Loucy (cell line): ENCODE measurements around the gene MBD5.

Source experiments
- H2AFZ ChIP-seq: fragments of 200-600 bp; sonication (generic); 2 replicates; pipeline ENCODE4 v1.6.0; 2016; ENCODE audit warnings: antibody characterized with exemption, mild to moderate bottlenecking, low read length, moderate library complexity
- H3F3A ChIP-seq: fragments of 200-600 bp; 2 replicates; pipeline ENCODE4 v1.6.0; 2016; ENCODE audit warnings: antibody characterized with exemption, low read depth, mild to moderate bottlenecking
- H3K27me3 ChIP-seq: fragments of 200-600 bp; sonication (generic); 2 replicates; pipeline ENCODE4 v1.6.1; 2014; ENCODE audit warnings: low read length, mild to moderate bottlenecking; ENCODE audit not compliant: insufficient read depth, poor library complexity, severe bottlenecking
- H3K36me3 ChIP-seq: fragments of 200-600 bp; sonication (generic); 2 replicates; pipeline ENCODE4 v1.6.1; 2016; ENCODE audit warnings: low read length; ENCODE audit not compliant: insufficient read depth
- H3K4me1 ChIP-seq: fragments of 200-600 bp; sonication (generic); 2 replicates; pipeline ENCODE4 v1.5.1; 2014; ENCODE audit warnings: low read length, mild to moderate bottlenecking; ENCODE audit not compliant: insufficient read depth, poor library complexity, severe bottlenecking
- H3K4me2 ChIP-seq: fragments of 200-600 bp; sonication (generic); 2 replicates; pipeline ENCODE4 v1.6.0; 2014; ENCODE audit warnings: antibody characterized with exemption, low read length, low read depth, mild to moderate bottlenecking; ENCODE audit not compliant: poor library complexity, severe bottlenecking
- H3K4me3 ChIP-seq: fragments of 200-600 bp; sonication (generic); 2 replicates; pipeline ENCODE4 v1.5.1; 2014; ENCODE audit warnings: low read length, mild to moderate bottlenecking, mixed read lengths; ENCODE audit not compliant: poor library complexity, severe bottlenecking
- H3K79me2 ChIP-seq: fragments of 200-600 bp; sonication (generic); 2 replicates; pipeline ENCODE4 v1.6.1; 2014; ENCODE audit warnings: low read length; ENCODE audit not compliant: insufficient read depth
- H3K9ac ChIP-seq: fragments of 200-600 bp; sonication (generic); 2 replicates; pipeline ENCODE4 v1.6.0; 2014; ENCODE audit warnings: mild to moderate bottlenecking, low read depth, low read length, moderate library complexity; ENCODE audit not compliant: poor library complexity, severe bottlenecking
- H3K9me2 ChIP-seq: fragments of 200-600 bp; sonication (generic); replicated peaks from 2 replicates; pipeline ENCODE4 v1.6.1; 2016; ENCODE audit warnings: low read depth, low read length, mixed read lengths
- H3K9me3 ChIP-seq: fragments of 200-600 bp; sonication (generic); 2 replicates; pipeline ENCODE4 v1.6.1; 2014; ENCODE audit warnings: mild to moderate bottlenecking, antibody characterized with exemption, low read length, low read depth; ENCODE audit not compliant: insufficient read depth
- H4K20me1 ChIP-seq: fragments of 200-600 bp; sonication (generic); 2 replicates; pipeline ENCODE4 v1.6.0; 2014; ENCODE audit warnings: antibody characterized with exemption, low read length, mild to moderate bottlenecking; ENCODE audit not compliant: insufficient read depth, poor library complexity, severe bottlenecking
- EZH2phosphoT487 ChIP-seq: fragments of 200-600 bp; IDR thresholded peaks from 2 replicates; pipeline ENCODE4 v1.6.1; 2018; ENCODE audit warnings: antibody characterized with exemption, mild to moderate bottlenecking, moderate library complexity, borderline replicate concordance
- TF ChIP-seq, protein P1 (sequence below): fragments of 200-600 bp; sonication (generic); conservative IDR thresholded peaks from 2 replicates; pipeline ENCODE4 v1.5.1; 2014; ENCODE audit warnings: mild to moderate bottlenecking, antibody characterized with exemption, low read length

The MBD5 gene

DNA sequence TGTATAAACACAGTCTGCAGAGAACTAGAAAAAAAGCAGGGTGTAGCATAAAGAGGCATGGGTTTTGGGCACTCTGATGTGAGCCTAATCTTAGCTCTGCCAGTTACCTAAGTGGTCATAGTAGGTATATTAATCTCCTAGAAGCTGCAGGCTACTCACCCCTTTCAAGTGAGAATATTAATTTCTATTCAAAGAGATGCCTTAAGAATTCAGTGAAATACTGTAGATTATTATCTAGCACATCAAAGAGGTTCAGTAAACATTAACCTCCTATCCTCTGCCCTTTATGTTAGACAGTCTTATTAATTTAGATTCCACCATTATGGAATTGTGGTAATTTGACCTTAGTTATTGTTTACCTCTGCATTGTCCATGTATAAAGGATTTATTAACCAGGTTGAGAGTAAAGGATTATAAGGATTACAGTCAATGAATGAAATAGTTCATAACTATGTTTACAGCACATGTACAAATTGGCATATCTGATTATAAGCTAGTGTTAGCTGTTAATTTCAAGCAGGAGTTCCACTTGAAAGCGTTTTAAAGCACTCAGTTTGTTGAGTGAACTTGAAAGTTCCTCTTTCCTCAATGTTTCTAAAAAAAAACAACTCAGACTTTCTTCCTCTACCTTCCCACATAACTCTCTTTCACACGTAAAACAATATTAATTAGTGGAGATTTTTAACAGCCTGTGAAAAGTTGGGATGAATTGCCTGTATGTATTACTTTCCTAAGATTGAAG lies 473.1 kb downstream of the MBD5 start:
- Histone ChIP-seq H3K36me3 (no peaks in the 10 kb centered on the region), H3K9ac (no peak overlapping the region), H3F3A (no peaks in the 10 kb centered on the region), H3K4me2 (no peak overlapping the region), H3K4me1 (peaks cover 11% of the 10 kb centered on the region), H4K20me1 (no peaks in the 10 kb centered on the region), H3K27me3 (no peaks in the 10 kb centered on the region), H3K4me3 (no peak overlapping the region), H3K9me2 (no peaks in the 10 kb centered on the region), H3K79me2 (no peaks in the 10 kb centered on the region), H3K9me3 (no peaks in the 10 kb centered on the region), H2AFZ (no peak overlapping the region)
- TF ChIP-seq, protein P1, sequence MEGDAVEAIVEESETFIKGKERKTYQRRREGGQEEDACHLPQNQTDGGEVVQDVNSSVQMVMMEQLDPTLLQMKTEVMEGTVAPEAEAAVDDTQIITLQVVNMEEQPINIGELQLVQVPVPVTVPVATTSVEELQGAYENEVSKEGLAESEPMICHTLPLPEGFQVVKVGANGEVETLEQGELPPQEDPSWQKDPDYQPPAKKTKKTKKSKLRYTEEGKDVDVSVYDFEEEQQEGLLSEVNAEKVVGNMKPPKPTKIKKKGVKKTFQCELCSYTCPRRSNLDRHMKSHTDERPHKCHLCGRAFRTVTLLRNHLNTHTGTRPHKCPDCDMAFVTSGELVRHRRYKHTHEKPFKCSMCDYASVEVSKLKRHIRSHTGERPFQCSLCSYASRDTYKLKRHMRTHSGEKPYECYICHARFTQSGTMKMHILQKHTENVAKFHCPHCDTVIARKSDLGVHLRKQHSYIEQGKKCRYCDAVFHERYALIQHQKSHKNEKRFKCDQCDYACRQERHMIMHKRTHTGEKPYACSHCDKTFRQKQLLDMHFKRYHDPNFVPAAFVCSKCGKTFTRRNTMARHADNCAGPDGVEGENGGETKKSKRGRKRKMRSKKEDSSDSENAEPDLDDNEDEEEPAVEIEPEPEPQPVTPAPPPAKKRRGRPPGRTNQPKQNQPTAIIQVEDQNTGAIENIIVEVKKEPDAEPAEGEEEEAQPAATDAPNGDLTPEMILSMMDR = no peak
- no peak for TF ChIP-seq EZH2phosphoT487

DNA sequence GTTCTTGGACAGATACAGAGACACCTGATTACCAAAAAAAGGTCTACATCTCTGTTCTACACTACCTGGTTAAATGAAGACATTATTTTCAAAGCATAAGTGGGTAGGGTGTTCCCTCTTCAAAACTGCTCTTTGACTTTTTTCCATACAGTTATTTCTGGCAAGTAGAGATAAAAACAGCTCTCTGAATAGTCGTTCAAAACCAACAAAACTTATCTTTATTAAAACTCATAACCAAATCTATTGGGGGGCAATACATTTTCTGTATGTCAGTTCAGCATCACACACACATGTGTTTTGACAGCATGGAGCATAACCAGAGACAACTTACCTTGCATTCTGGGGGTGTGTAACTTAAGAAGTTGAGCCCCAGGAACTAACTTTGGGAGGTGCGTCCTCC lies 474.7 kb downstream of the MBD5 start:
- H3K9ac ChIP-seq = no peak overlapping the region
- H3K4me3 ChIP-seq = no peak overlapping the region
- H3K9me3 ChIP-seq = no peaks in the 10 kb centered on the region
- no peak overlapping the region for H2AFZ ChIP-seq
- TF ChIP-seq EZH2phosphoT487 = no peak
- TF ChIP-seq, protein P1 = no peak
- H3K4me2 ChIP-seq = no peak overlapping the region
- H3K27me3 ChIP-seq = no peaks in the 10 kb centered on the region
- peaks cover 11% of the 10 kb centered on the region for H3K4me1 ChIP-seq
- H3F3A ChIP-seq = no peaks in the 10 kb centered on the region
- H3K79me2 ChIP-seq = no peaks in the 10 kb centered on the region
- no peaks in the 10 kb centered on the region for H4K20me1 ChIP-seq
- H3K9me2 ChIP-seq = no peaks in the 10 kb centered on the region
- no peaks in the 10 kb centered on the region for H3K36me3 ChIP-seq

DNA sequence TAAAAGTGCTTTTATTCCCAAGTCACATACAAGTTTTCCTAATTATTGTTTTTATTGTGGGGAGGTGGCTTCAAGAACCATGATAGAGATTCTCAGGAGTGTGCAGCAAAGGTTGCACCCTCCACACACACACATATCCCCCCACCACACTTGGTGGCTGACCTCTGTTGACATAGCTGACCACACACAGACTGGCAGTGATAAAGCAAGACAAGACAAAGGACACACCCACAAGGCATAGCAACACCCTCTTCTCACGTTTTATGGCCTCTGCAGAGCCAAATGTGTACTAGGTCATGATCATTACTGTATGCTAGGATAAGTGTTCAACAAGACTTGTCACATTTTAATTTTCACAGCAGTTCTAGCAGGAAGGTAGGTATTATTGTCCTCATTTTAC lies 480.7 kb downstream of the MBD5 start:
- H3K9me2 ChIP-seq = no peaks in the 10 kb centered on the region
- no peaks in the 10 kb centered on the region for H3K36me3 ChIP-seq
- H3F3A ChIP-seq = no peaks in the 10 kb centered on the region
- H3K79me2 ChIP-seq = no peaks in the 10 kb centered on the region
- H3K4me2 ChIP-seq = no peak overlapping the region
- H4K20me1 ChIP-seq = no peaks in the 10 kb centered on the region
- no peaks in the 10 kb centered on the region for H3K9me3 ChIP-seq
- H3K4me1 ChIP-seq = no peaks in the 10 kb centered on the region
- no peak overlapping the region for H3K4me3 ChIP-seq
- no peak for TF ChIP-seq EZH2phosphoT487
- TF ChIP-seq, protein P1 = no peak
- H3K9ac ChIP-seq = no peak overlapping the region
- no peak overlapping the region for H2AFZ ChIP-seq
- H3K27me3 ChIP-seq = no peaks in the 10 kb centered on the region
